Measurements from ENCODE around the gene FARS2.

The FARS2 gene

GRCh38 chr6:5493806-5494205 is 232.5 kb downstream of the FARS2 start:
- H3K4me3 Mint-ChIP-seq = no peak overlapping the region
- no peak for TF ChIP-seq CTCF (IDR thresholded peaks at IDR 0.05; ENCODE audit: unreplicated experiment in 3 of 3)
- H3K27me3 Mint-ChIP-seq (ENCODE audit: low read depth) = no peaks in the 10 kb centered on the region
- no peak overlapping the region for H3K27ac Mint-ChIP-seq
- H3K36me3 Mint-ChIP-seq (ENCODE audit: low read depth) = no peaks in the 10 kb centered on the region
- peaks cover 17% of the 10 kb centered on the region for H3K4me1 Mint-ChIP-seq
- H3K9me3 Mint-ChIP-seq = no peaks in the 10 kb centered on the region

- no peak overlapping the region for H3K27ac Mint-ChIP-seq
- H3K36me3 Mint-ChIP-seq (ENCODE audit: low read depth) = no peaks in the 10 kb centered on the region
- H3K4me1 Mint-ChIP-seq = peaks cover 25% of the 10 kb centered on the region
- H3K9me3 Mint-ChIP-seq = no peaks in the 10 kb centered on the region
- H3K27me3 Mint-ChIP-seq (ENCODE audit: low read depth) = no peaks in the 10 kb centered on the region
- TF ChIP-seq CTCF (IDR thresholded peaks at IDR 0.05; ENCODE audit: unreplicated experiment in 3 of 3) = no peak
- H3K4me3 Mint-ChIP-seq = no peak overlapping the region
Observed at GRCh38 chr6:5497896-5498578, 236.7 kb downstream of the FARS2 start.

GRCh38 chr6:5498579-5498899 is 237.2 kb downstream of the FARS2 start:
- no peak overlapping the region for H3K27ac Mint-ChIP-seq

GRCh38 chr6:5499644-5500306 is 238.5 kb downstream of the FARS2 start:
- no peak for TF ChIP-seq CTCF (IDR thresholded peaks at IDR 0.05; ENCODE audit: unreplicated experiment in 3 of 3)
- Mint-ChIP-seq H3K36me3 (ENCODE audit: low read depth) (no peaks in the 10 kb centered on the region), H3K4me1 (peaks cover 20% of the 10 kb centered on the region)

More at GRCh38 chr6:5498579-5498899, 237.2 kb downstream of the FARS2 start:
- no peaks in the 10 kb centered on the region for H3K36me3 Mint-ChIP-seq (ENCODE audit: low read depth)
- no peaks in the 10 kb centered on the region for H3K9me3 Mint-ChIP-seq
- H3K27me3 Mint-ChIP-seq (ENCODE audit: low read depth) = no peaks in the 10 kb centered on the region
- TF ChIP-seq CTCF (IDR thresholded peaks at IDR 0.05; ENCODE audit: unreplicated experiment in 3 of 3) = no peak
- H3K4me1 Mint-ChIP-seq = peaks cover 25% of the 10 kb centered on the region
- no peak overlapping the region for H3K4me3 Mint-ChIP-seq

GRCh38 chr6:5501837-5502236 is 240.5 kb downstream of the FARS2 start:
- no peaks in the 10 kb centered on the region for H3K27me3 Mint-ChIP-seq (ENCODE audit: low read depth)
- H3K4me3 Mint-ChIP-seq = no peak overlapping the region
- no peaks in the 10 kb centered on the region for H3K36me3 Mint-ChIP-seq (ENCODE audit: low read depth)
- H3K27ac Mint-ChIP-seq = no peak overlapping the region
- H3K9me3 Mint-ChIP-seq = no peaks in the 10 kb centered on the region
- no peak for TF ChIP-seq CTCF (IDR thresholded peaks at IDR 0.05; ENCODE audit: unreplicated experiment in 3 of 3)
- H3K4me1 Mint-ChIP-seq = peaks cover 21% of the 10 kb centered on the region

More at GRCh38 chr6:5499644-5500306, 238.5 kb downstream of the FARS2 start:
- no peaks in the 10 kb centered on the region for H3K27me3 Mint-ChIP-seq (ENCODE audit: low read depth)
- no peak overlapping the region for H3K27ac Mint-ChIP-seq
- H3K4me3 Mint-ChIP-seq = no peak overlapping the region
- H3K9me3 Mint-ChIP-seq = no peaks in the 10 kb centered on the region

GRCh38 chr6:5504078-5504477 is 242.8 kb downstream of the FARS2 start:
- no peaks in the 10 kb centered on the region for H3K9me3 Mint-ChIP-seq
- TF ChIP-seq CTCF (IDR thresholded peaks at IDR 0.05; ENCODE audit: unreplicated experiment in 3 of 3) = no peak
- no peaks in the 10 kb centered on the region for H3K27me3 Mint-ChIP-seq (ENCODE audit: low read depth)
- H3K36me3 Mint-ChIP-seq (ENCODE audit: low read depth) = no peaks in the 10 kb centered on the region
- no peak overlapping the region for H3K27ac Mint-ChIP-seq
- H3K4me3 Mint-ChIP-seq = no peak overlapping the region
- peaks cover 33% of the 10 kb centered on the region for H3K4me1 Mint-ChIP-seq
